Mesenchymal stem cell (in vitro differentiated cells and primary cell): ENCODE data around the gene FLT3.

Source experiments
- DNase-seq: peaks from one replicate; pipeline ENCODE4 v3.0.0-alpha.2; 2013
- H2AFZ ChIP-seq: one replicate; pipeline ENCODE4 v1.6.1; 2013; ENCODE audit warnings: low read depth, mild to moderate bottlenecking, control low read depth, inconsistent platforms, low read length, moderate library complexity
- H2AK5ac ChIP-seq: 2 replicates; pipeline ENCODE4 v1.6.1; 2013; ENCODE audit warnings: low read length, moderate library complexity, mild to moderate bottlenecking, inconsistent platforms; ENCODE audit not compliant: severe bottlenecking
- H2BK120ac ChIP-seq: one replicate; pipeline ENCODE4 v1.6.1; 2013; ENCODE audit warnings: low read depth, mild to moderate bottlenecking, inconsistent platforms, low read length, moderate library complexity
- H2BK12ac ChIP-seq, 2 experiments: one replicate each; pipeline ENCODE4 v1.6.1; 2013; ENCODE audit warnings: inconsistent platforms in 2 of 2, low read length in 2 of 2, mild to moderate bottlenecking in 2 of 2, moderate library complexity in 2 of 2, control low read depth in 1 of 2
- H2BK15ac ChIP-seq: one replicate; pipeline ENCODE4 v1.6.1; 2013; ENCODE audit warnings: mild to moderate bottlenecking, low read depth, inconsistent platforms; ENCODE audit not compliant: poor library complexity, severe bottlenecking
- H2BK5ac ChIP-seq: 2 replicates; pipeline ENCODE4 v1.6.1; 2013; ENCODE audit warnings: low read depth, mild to moderate bottlenecking, low read length, control low read depth, inconsistent platforms; ENCODE audit not compliant: poor library complexity, severe bottlenecking
- H3K14ac ChIP-seq, 2 experiments: one replicate each; pipeline ENCODE4 v1.6.1; 2013; ENCODE audit warnings: inconsistent platforms in 2 of 2, low read length in 2 of 2, control low read depth in 1 of 2, mild to moderate bottlenecking in 1 of 2, moderate library complexity in 1 of 2
- H3K18ac ChIP-seq, 2 experiments: one replicate each; pipeline ENCODE4 v1.6.1; 2013; ENCODE audit warnings: inconsistent platforms in 2 of 2, low read length in 2 of 2, control low read depth in 1 of 2, low read depth in 1 of 2, mild to moderate bottlenecking in 1 of 2
- H3K23ac ChIP-seq, 2 experiments: one replicate each; pipeline ENCODE4 v1.6.1; 2013; ENCODE audit warnings: inconsistent platforms in 2 of 2, low read length in 2 of 2, mild to moderate bottlenecking in 2 of 2, moderate library complexity in 2 of 2, control low read depth in 1 of 2
- H3K27ac ChIP-seq: 2 replicates; pipeline ENCODE4 v1.5.1; 2013; ENCODE audit warnings: mild to moderate bottlenecking, moderate library complexity, low read length, control low read depth, inconsistent platforms; ENCODE audit not compliant: poor library complexity, severe bottlenecking
- H3K27me3 ChIP-seq, 2 experiments: 2 replicates each; pipeline versions ENCODE4 v1.6.1 to v1.7.0; 2013; ENCODE audit warnings: low read length in 2 of 2, mild to moderate bottlenecking in 2 of 2, moderate library complexity in 2 of 2, control low read depth in 1 of 2, inconsistent platforms in 1 of 2; ENCODE audit not compliant: control insufficient read depth in 1 of 2, insufficient read depth in 1 of 2
- H3K36me3 ChIP-seq, 2 experiments: 2 replicates each; pipeline versions ENCODE4 v1.6.1 to v1.7.0; 2013; ENCODE audit warnings: low read length in 2 of 2, control low read depth in 1 of 2, inconsistent platforms in 1 of 2, low read depth in 1 of 2, mild to moderate bottlenecking in 1 of 2; ENCODE audit not compliant: insufficient read depth in 2 of 2, control insufficient read depth in 1 of 2
- H3K4ac ChIP-seq, 2 experiments: one replicate each; pipeline ENCODE4 v1.6.1; 2013; ENCODE audit warnings: inconsistent platforms in 2 of 2, low read length in 2 of 2, mild to moderate bottlenecking in 2 of 2, moderate library complexity in 2 of 2, control low read depth in 1 of 2, low read depth in 1 of 2
- H3K4me1 ChIP-seq: 2 replicates; pipeline ENCODE4 v1.6.1; 2013; ENCODE audit warnings: low read depth, low read length, control low read depth; ENCODE audit not compliant: control insufficient read depth, insufficient read depth
- H3K4me2 ChIP-seq: 2 replicates; pipeline ENCODE4 v1.6.1; 2013; ENCODE audit warnings: low read length, mild to moderate bottlenecking, inconsistent platforms; ENCODE audit not compliant: poor library complexity, severe bottlenecking
- H3K4me3 ChIP-seq, 2 experiments: 2 replicates each; pipeline versions ENCODE4 v1.5.1 to v1.7.0; 2013; ENCODE audit warnings: low read length in 2 of 2, mild to moderate bottlenecking in 2 of 2, control low read depth in 1 of 2, low read depth in 1 of 2; ENCODE audit not compliant: insufficient read depth in 1 of 2
- H3K79me1 ChIP-seq: replicated peaks from 2 replicates; pipeline ENCODE4 v1.6.1; 2013; ENCODE audit warnings: mild to moderate bottlenecking, control low read depth, low read length, inconsistent platforms; ENCODE audit not compliant: poor library complexity, severe bottlenecking
- H3K9ac ChIP-seq: 2 replicates; pipeline ENCODE4 v1.7.0; 2013; ENCODE audit warnings: mild to moderate bottlenecking, low read length, moderate library complexity
- H3K9me3 ChIP-seq: 2 replicates; pipeline ENCODE4 v1.7.0; 2013; ENCODE audit warnings: mild to moderate bottlenecking, low read length; ENCODE audit not compliant: control insufficient read depth
- H4K8ac ChIP-seq: one replicate; pipeline ENCODE4 v1.6.1; 2013; ENCODE audit warnings: inconsistent platforms, mild to moderate bottlenecking, low read length, moderate library complexity
- H4K91ac ChIP-seq: one replicate; pipeline ENCODE4 v1.6.1; 2013; ENCODE audit warnings: mild to moderate bottlenecking, low read length, inconsistent platforms
- WGBS: methylation state at CpG from one replicate; pipeline ENCODE4 v1.1.7; 2013; ENCODE audit warnings: mixed read lengths; 5-methylcytosine and 5-hydroxymethylcytosine counted together

FLT3 gene

GRCh38 chr13:28049880-28050875 lies 50.2 kb downstream of the FLT3 start:
- Histone ChIP-seq H3K9me3 (no peaks in the 10 kb centered on the region), H4K91ac (no peak overlapping the region), H3K27ac (no peak overlapping the region), H2BK120ac (no peak overlapping the region), H2BK15ac (no peak overlapping the region), H4K8ac (no peak overlapping the region), H2BK5ac (no peak overlapping the region), H3K14ac (no peak overlapping the region), H3K4ac (no peak overlapping the region), H3K36me3 (no peaks in the 10 kb centered on the region), H2AK5ac (no peak overlapping the region), H3K4me1 (peaks cover 7% of the 10 kb centered on the region), H2AFZ (no peak overlapping the region), H3K23ac (no peak overlapping the region), H3K27me3 (peaks cover 0 to 20% of the 10 kb centered on the region in 2 experiments), H3K79me1 (no peaks in the 10 kb centered on the region), H2BK12ac (no peak overlapping the region), H3K9ac (no peak overlapping the region), H3K4me3 (no peak overlapping the region), H3K18ac (no peak overlapping the region), H3K4me2 (no peak overlapping the region)
- DNase-seq = no peak
- 37% methylated on average over 5 of the region's 7 CpGs for WGBS

GRCh38 chr13:28049215-28049614 lies 51.2 kb downstream of the FLT3 start:
- Histone ChIP-seq H3K4ac (no peak overlapping the region), H3K14ac (no peak overlapping the region), H3K4me3 (no peak overlapping the region), H2BK12ac (no peak overlapping the region), H3K4me2 (no peak overlapping the region), H3K23ac (no peak overlapping the region), H2AFZ (no peak overlapping the region), H3K9ac (no peak overlapping the region), H2BK120ac (no peak overlapping the region), H4K91ac (no peak overlapping the region), H2BK15ac (no peak overlapping the region), H3K4me1 (peaks cover 7% of the 10 kb centered on the region), H2BK5ac (no peak overlapping the region), H2AK5ac (no peak overlapping the region), H3K9me3 (no peaks in the 10 kb centered on the region), H3K27ac (no peak overlapping the region), H3K36me3 (no peaks in the 10 kb centered on the region), H3K18ac (no peak overlapping the region), H4K8ac (no peak overlapping the region), H3K79me1 (no peaks in the 10 kb centered on the region), H3K27me3 (peaks cover 0 to 18% of the 10 kb centered on the region in 2 experiments)
- no peak for DNase-seq
- 74% methylated on average over 5 of the region's 5 CpGs for WGBS

- peaks cover 0 to 15% of the 10 kb centered on the region in 2 experiments for H3K27me3 ChIP-seq
- H3K9me3 ChIP-seq = no peaks in the 10 kb centered on the region
- H3K79me1 ChIP-seq = no peaks in the 10 kb centered on the region
- H3K27ac ChIP-seq = no peak overlapping the region
- H2BK12ac ChIP-seq = no peak overlapping the region
- no peak for DNase-seq
- no peak overlapping the region for H2AK5ac ChIP-seq
- no peak overlapping the region for H4K8ac ChIP-seq
- no peak overlapping the region for H3K18ac ChIP-seq
- no peak overlapping the region for H3K23ac ChIP-seq
- H3K14ac ChIP-seq = no peak overlapping the region
- WGBS = 86% methylated on average over 5 of the region's 6 CpGs
- no peak overlapping the region for H4K91ac ChIP-seq
- no peak overlapping the region for H3K4me3 ChIP-seq
- H2BK5ac ChIP-seq = no peak overlapping the region
- H3K36me3 ChIP-seq = no peaks in the 10 kb centered on the region
- H3K4me2 ChIP-seq = no peak overlapping the region
- H3K4ac ChIP-seq = no peak overlapping the region
- H2AFZ ChIP-seq = no peak overlapping the region
- no peak overlapping the region for H2BK15ac ChIP-seq
- no peak overlapping the region for H2BK120ac ChIP-seq
- H3K4me1 ChIP-seq = peaks cover 7% of the 10 kb centered on the region
- no peak overlapping the region for H3K9ac ChIP-seq
Observed at GRCh38 chr13:28048768-28049167, 51.6 kb downstream of the FLT3 start.

- Histone ChIP-seq H3K9me3 (no peaks in the 10 kb centered on the region), H3K18ac (no peak overlapping the region), H2AFZ (no peak overlapping the region), H3K4ac (no peak overlapping the region), H3K79me1 (no peaks in the 10 kb centered on the region), H2BK5ac (no peak overlapping the region), H4K8ac (no peak overlapping the region), H3K36me3 (no peaks in the 10 kb centered on the region), H3K23ac (no peak overlapping the region), H4K91ac (no peak overlapping the region), H2AK5ac (no peak overlapping the region), H3K9ac (no peak overlapping the region), H2BK120ac (no peak overlapping the region), H2BK15ac (no peak overlapping the region), H3K27ac (peak overlapping the region; percentile 32), H3K4me1 (peaks cover 7% of the 10 kb centered on the region), H3K4me3 (no peak overlapping the region), H3K4me2 (no peak overlapping the region), H3K14ac (no peak overlapping the region), H2BK12ac (no peak overlapping the region), H3K27me3 (peaks cover 0 to 17% of the 10 kb centered on the region in 2 experiments)
- DNase-seq = peak; percentile 53
- 48% methylated on average over 3 of the region's 7 CpGs for WGBS
Observed at GRCh38 chr13:28047757-28048388, 52.5 kb downstream of the FLT3 start.
